Activated CD8-positive, alpha-beta T cell treated with anti-CD3 and anti-CD28 coated beads for 36 hours (primary cell): ENCODE measurements around the gene ICAM2. TPM values are rescaled to one million over a fixed set of nuclear protein-coding genes. Genes with fewer than 3 reads are reported as not detected.

Experiments used
- ATAC-seq: fragments of 200-7000 bp; cut with Tn5 transposase; one replicate; pipeline ENCODE4 v1.10.0; 2021; ENCODE audit warnings: mild to moderate bottlenecking, moderate library complexity
- CTCF ChIA-PET: fragments of 350-600 bp; sonication (Branson Sonifier 250); formaldehyde crosslinking; loops from one replicate; lab custom pipeline; 2021; ENCODE audit warnings: antibody characterized with exemption; lab: Charles Lee
- POLR2A ChIA-PET: fragments of 350-600 bp; sonication (Branson Sonifier 250); formaldehyde crosslinking; loops from one replicate; lab custom pipeline; 2021; ENCODE audit warnings: antibody characterized with exemption; lab: Charles Lee
- DNase-seq: peaks from one replicate; pipeline ENCODE4 v3.0.0-alpha.2; 2020
- H3K27ac Mint-ChIP-seq: one replicate; pipeline ENCODE4 v1.8.0; 2021; ENCODE audit warnings: mild to moderate bottlenecking, mixed read lengths
- H3K27me3 Mint-ChIP-seq: one replicate; pipeline ENCODE4 v1.8.0; 2021; ENCODE audit warnings: mixed read lengths
- H3K36me3 Mint-ChIP-seq: one replicate; pipeline ENCODE4 v1.8.0; 2021; ENCODE audit warnings: low read depth, mixed read lengths
- H3K4me1 Mint-ChIP-seq: one replicate; pipeline ENCODE4 v1.8.0; 2021; ENCODE audit warnings: low read depth, mixed read lengths
- H3K4me3 Mint-ChIP-seq: one replicate; pipeline ENCODE4 v1.8.0; 2021; ENCODE audit warnings: mild to moderate bottlenecking, moderate library complexity, mixed read lengths
- H3K9me3 Mint-ChIP-seq: one replicate; pipeline ENCODE4 v1.8.0; 2021; ENCODE audit warnings: mixed read lengths
- CTCF ChIP-seq: fragments of 200-600 bp; IDR thresholded peaks from one replicate; pipeline ENCODE4 v1.8.0; 2022; ENCODE audit warnings: antibody characterized with exemption, mild to moderate bottlenecking
- intact Hi-C: fragments of 100-400 bp; cut with micrococcal nuclease; formaldehyde crosslinking; loops from one replicate; pipeline ENCODE4 v1.10.0; 2022
- total RNA-seq, 2 experiments: library from RNA; stranded (reverse); gene quantifications; one replicate each; pipeline ENCODE4 v1.2.3, GENCODE V29; 2021

The ICAM2 gene
- total RNA-seq, 2 experiments from 2014 or later: 53.3 to 53.7 TPM

- DNase-seq (no peak), ATAC-seq (no peak)
- H3K4me3 Mint-ChIP-seq: no peak overlapping the region
- H3K4me1 Mint-ChIP-seq: peaks cover 17% of the 10 kb centered on the region
- ChIA-PET POLR2A (interaction anchor here (1.1 to 1.4 kb wide), 2 partner anchors 10 to 65 kb away, joined by 4 to 5 read pairs; partner anchors contain the start of gene ICAM2), CTCF (interaction anchor here (2.2 to 4.5 kb wide), 2 partner anchors 9 to 30 kb away, joined by 5 to 35 read pairs; no protein-coding TSS in a partner anchor)
- TF ChIP-seq CTCF: no peak
- H3K9me3 Mint-ChIP-seq: no peaks in the 10 kb centered on the region
- H3K36me3 Mint-ChIP-seq: no peaks in the 10 kb centered on the region
- H3K27ac Mint-ChIP-seq: no peak overlapping the region
- intact Hi-C loops: no loop called here
- H3K27me3 Mint-ChIP-seq: no peaks in the 10 kb centered on the region
Measured at GRCh38 chr17:63955791-63956190, 64.6 kb downstream of the ICAM2 start.

GRCh38 chr17:63955232-63955631, 65.2 kb downstream of the ICAM2 start:
- ChIA-PET POLR2A (interaction anchor here (1.1 to 1.4 kb wide), 3 partner anchors 10 to 65 kb away, joined by 4 to 5 read pairs (median 4); partner anchors contain the start of gene ICAM2), CTCF (interaction anchor here (1.1 to 7.2 kb wide), 8 partner anchors 8 to 178 kb away, joined by 3 to 47 read pairs (median 8); partner anchors contain the start of genes CD79B and GH1)
- ATAC-seq (no peak), DNase-seq (no peak)
- no peaks in the 10 kb centered on the region for H3K36me3 Mint-ChIP-seq
- intact Hi-C loops: no loop called here
- H3K4me1 Mint-ChIP-seq: peaks cover 17% of the 10 kb centered on the region
- H3K27ac Mint-ChIP-seq: peak overlapping the region; percentile 79
- H3K4me3 Mint-ChIP-seq: no peak overlapping the region
- TF ChIP-seq CTCF: peak; percentile 0
- no peaks in the 10 kb centered on the region for H3K27me3 Mint-ChIP-seq
- H3K9me3 Mint-ChIP-seq: no peaks in the 10 kb centered on the region

DNA sequence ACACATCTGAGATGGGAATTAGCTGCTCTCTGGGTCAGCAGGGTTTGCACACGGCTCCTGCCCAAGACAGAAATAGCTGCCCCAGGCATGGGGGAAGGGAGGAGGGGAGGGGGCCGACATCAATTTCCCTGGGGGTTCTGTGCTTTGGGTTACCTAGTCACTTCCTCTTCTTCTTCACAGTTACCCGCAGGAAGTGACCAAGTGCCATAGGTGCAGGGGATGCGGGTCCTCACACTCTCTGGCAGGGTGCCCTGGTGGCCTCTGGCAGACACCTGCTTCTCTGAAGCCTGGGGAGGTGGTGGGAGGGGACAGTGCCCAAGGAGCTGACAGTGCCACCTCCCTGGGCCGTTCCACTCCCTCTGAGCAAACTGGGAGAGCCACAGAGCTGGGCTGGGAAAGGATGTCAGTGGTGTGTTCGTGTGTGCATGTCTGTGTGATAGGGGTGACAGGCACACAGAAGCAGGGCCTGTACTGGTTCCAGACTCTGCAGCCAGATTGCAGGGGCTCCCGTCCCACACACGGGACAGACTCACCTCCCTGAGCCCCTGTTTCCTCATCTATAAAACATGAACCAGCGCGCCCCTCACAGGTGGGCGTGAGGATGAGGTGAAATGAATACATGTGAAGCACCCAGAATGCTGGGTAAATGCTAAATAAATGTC, 65.9 kb downstream of the ICAM2 start:
- TF ChIP-seq CTCF: no peak
- Mint-ChIP-seq H3K36me3 (no peaks in the 10 kb centered on the region), H3K4me3 (no peak overlapping the region), H3K27me3 (no peaks in the 10 kb centered on the region), H3K27ac (peak overlapping the region; percentile 79), H3K9me3 (no peaks in the 10 kb centered on the region), H3K4me1 (peaks cover 17% of the 10 kb centered on the region)
- ATAC-seq (peak; percentile 83), DNase-seq (peak; percentile 77)
- intact Hi-C loops: no loop called here
- ChIA-PET POLR2A (interaction anchor here (0.8 to 2.2 kb wide), 4 partner anchors 14 to 71 kb away, joined by 3 to 6 read pairs (median 4); partner anchors contain the start of gene ICAM2), CTCF (interaction anchor here (0.8 to 7.2 kb wide), 10 partner anchors 8 to 179 kb away, joined by 3 to 47 read pairs (median 8); partner anchors contain the start of genes CD79B, CSHL1 and GH1)

Other genes starting within 250 kb of the ICAM2 start
- gene CCDC47, start 247.0 kb downstream of the ICAM2 start, total RNA-seq: 10 to 100 TPM; 63.0 to 64.4 TPM
- 10 to 100 TPM; 91.9 to 96.0 TPM for gene DDX42, start 246.5 kb downstream of the ICAM2 start, total RNA-seq
- gene PSMC5, start 193.2 kb downstream of the ICAM2 start, total RNA-seq: 100 to 1,000 TPM; 155 to 157 TPM
- gene FTSJ3, start 193.0 kb downstream of the ICAM2 start, total RNA-seq: 10 to 100 TPM; 58.3 to 60.9 TPM
- 100 to 1,000 TPM in 1 of 2 experiments, 10 to 100 TPM in 1; 99.4 to 103 TPM for gene SMARCD2, start 177.9 kb downstream of the ICAM2 start, total RNA-seq
- not detected for gene CSH2, start 147.0 kb downstream of the ICAM2 start, total RNA-seq
- not detected for gene GH2, start 138.7 kb downstream of the ICAM2 start, total RNA-seq
- not detected for gene CSH1, start 124.1 kb downstream of the ICAM2 start, total RNA-seq
- not detected for gene CSHL1, start 109.4 kb downstream of the ICAM2 start, total RNA-seq
- gene GH1, start 101.8 kb downstream of the ICAM2 start, total RNA-seq: not detected
- 10 to 100 TPM; 28.4 to 31.6 TPM for gene CD79B, start 88.3 kb downstream of the ICAM2 start, total RNA-seq
- gene SCN4A, start 47.7 kb downstream of the ICAM2 start, total RNA-seq: under 1 TPM; 0.20 to 0.23 TPM
- 1 to 10 TPM in 1 of 2 experiments, under 1 TPM in 1; 0.74 to 2.5 TPM for gene PRR29, start 22.3 kb downstream of the ICAM2 start, total RNA-seq
- 10 to 100 TPM; 19.2 to 23.6 TPM for gene ERN1, start 109.5 kb upstream of the ICAM2 start, total RNA-seq
- gene TEX2, start 242.6 kb upstream of the ICAM2 start, total RNA-seq: 10 to 100 TPM; 14.0 to 14.5 TPM